AG10803 (cell line): ENCODE results near the gene ADAM8.

Experiments
- DNase-seq: peaks from one replicate; pipeline ENCODE4 v3.0.0; 2010; ENCODE audit warnings: low read depth
- H3K4me3 ChIP-seq: 2 replicates; pipeline ENCODE4 v1.5.1; 2011; ENCODE audit warnings: mild to moderate bottlenecking, low read length, control low read depth
- CTCF ChIP-seq: conservative IDR thresholded peaks from 2 replicates; pipeline ENCODE4 v1.5.1; 2011; ENCODE audit warnings: mild to moderate bottlenecking, low read length, control low read depth, inconsistent platforms

ADAM8 gene

DNA sequence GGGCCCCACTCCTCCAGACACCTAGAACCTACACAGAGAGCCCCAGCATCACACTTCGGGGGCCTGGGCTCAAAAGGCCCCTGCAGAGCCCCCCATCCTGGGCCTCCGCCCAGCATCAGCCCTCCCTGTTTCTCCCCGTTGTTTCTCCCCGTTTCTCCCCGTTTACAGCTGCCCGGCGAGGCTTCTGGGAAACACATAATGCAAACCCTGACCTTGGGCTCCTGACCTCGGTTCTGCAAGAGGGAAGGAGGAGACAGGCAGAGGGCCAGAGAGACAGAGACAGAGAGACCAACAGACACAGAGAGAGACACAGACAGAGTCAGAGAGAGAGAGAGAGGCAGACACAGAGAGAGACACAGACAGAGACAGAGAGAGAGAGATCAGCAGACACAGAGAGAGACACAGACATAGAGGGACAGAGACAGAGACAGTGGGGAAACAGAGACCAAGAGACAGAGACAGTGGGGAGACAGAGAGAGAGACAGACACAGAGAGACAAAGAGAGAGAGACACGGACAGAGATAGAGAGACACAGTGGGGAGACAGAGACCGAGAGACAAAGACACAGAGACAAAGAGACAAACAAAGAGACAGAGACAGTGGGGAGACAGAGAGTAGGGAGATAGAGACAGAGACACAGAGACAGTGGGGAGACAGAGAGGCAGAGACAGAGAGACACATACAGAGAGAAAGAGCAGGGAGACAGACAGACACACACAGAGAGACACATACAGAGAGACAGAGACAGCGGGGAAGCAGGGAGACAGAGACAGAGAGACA, 26.5 kb downstream of the ADAM8 start:
- DNase-seq: no peak
- no peak overlapping the region for H3K4me3 ChIP-seq
- TF ChIP-seq CTCF: no peak

GRCh38 chr10:133249094-133249780, 27.4 kb downstream of the ADAM8 start:
- no peak overlapping the region for H3K4me3 ChIP-seq
- no peak for TF ChIP-seq CTCF
- no peak for DNase-seq

GRCh38 chr10:133248334-133248715, 28.3 kb downstream of the ADAM8 start:
- DNase-seq: no peak
- no peak for TF ChIP-seq CTCF
- H3K4me3 ChIP-seq: no peak overlapping the region

DNA sequence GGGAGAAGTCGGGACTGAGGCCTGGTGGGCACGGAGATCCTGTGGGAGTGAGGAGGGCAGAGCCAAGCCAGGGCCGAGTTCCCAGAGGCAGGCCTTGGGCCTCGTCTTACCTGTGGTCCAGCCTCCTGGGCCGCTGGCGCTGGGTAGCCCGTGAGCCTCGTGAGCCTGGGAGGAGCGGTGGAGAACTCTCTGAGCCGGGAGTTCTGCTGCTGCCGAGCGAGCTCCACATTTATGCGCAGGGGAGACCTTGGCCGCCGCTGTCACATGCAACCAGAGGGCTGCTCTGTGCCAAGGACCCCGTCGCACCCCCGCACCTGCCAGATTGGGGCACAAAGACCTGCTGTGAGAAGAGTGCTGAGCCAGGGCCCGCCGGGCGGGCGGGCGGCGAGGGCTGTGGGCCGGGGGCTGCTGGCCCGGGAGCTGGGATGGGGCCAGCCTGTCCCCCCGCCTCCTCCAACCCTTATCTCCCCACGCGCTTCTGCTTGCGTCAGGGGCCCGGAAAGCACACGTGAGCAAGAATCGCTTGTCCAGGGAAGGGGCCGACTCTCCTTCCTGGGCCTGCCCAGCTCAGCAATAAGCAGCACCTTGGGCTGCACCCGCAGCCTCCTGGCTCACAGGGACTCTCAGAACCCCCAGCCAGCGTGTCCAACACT, 28.9 kb downstream of the ADAM8 start:
- DNase-seq: no peak
- H3K4me3 ChIP-seq: no peak overlapping the region
- TF ChIP-seq CTCF: no peak

DNA sequence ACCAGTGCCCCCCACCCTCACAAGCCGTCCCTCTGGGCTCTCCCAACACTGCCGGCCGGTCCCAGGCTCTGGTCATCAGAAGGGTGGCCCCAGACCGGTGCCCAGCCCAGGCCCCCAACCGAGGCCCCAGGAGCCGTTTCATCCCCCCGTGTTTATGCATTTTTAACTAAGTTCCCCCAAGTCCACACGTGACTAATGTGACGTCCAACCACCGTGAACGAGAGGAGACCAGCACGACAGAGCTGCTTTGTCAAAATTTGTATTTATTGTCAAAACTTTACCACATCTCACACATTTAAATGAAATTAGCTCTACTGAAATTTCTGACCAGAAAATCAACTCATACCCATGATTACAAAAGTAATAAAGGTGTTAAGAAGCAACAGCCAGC, 30.4 kb downstream of the ADAM8 start:
- H3K4me3 ChIP-seq: no peak overlapping the region
- TF ChIP-seq CTCF: no peak
- DNase-seq: no peak

- no peak for DNase-seq
- no peak overlapping the region for H3K4me3 ChIP-seq
- TF ChIP-seq CTCF: no peak
Measured at GRCh38 chr10:133245439-133246235, 31.0 kb downstream of the ADAM8 start.
